Left lung (tissue), 10 donors: ENCODE data around the gene AGBL1. TPM values are rescaled to one million over a fixed set of nuclear protein-coding genes. Genes with fewer than 3 reads are reported as not detected.

ENCODE experiments used
- ATAC-seq: fragments of 200-7000 bp; cut with Tn5 transposase; one replicate; pipeline ENCODE4 v1.9.1; 2020; ENCODE audit warnings: moderate library complexity
- DNase-seq, 4 donors: peaks; one replicate each; pipeline ENCODE4 v3.0.0-alpha.2; 2013 to 2020
- H3K27ac ChIP-seq, 2 donors: fragments of 200-600 bp; sonication (generic) in 1 of 2; one replicate each; pipeline versions ENCODE4 v1.5.0 to v1.8.0; 2020 to 2021
- H3K27me3 ChIP-seq, 2 donors: fragments of 200-600 bp; sonication (generic) in 1 of 2; one replicate each; pipeline versions ENCODE4 v1.5.0 to v1.8.0; 2020 to 2021
- H3K36me3 ChIP-seq, 2 donors: fragments of 200-600 bp; sonication (generic) in 1 of 2; one replicate each; pipeline versions ENCODE4 v1.5.0 to v1.8.0; 2020 to 2021
- H3K4me1 ChIP-seq, 2 donors: fragments of 200-600 bp; one replicate each; pipeline ENCODE4 v1.8.0; 2021
- H3K4me3 ChIP-seq, 2 donors: fragments of 200-600 bp; sonication (generic) in 1 of 2; one replicate each; pipeline versions ENCODE4 v1.5.0 to v1.8.0; 2020 to 2021; ENCODE audit warnings: mild to moderate bottlenecking in 1 of 2
- H3K9me3 ChIP-seq, 2 donors: fragments of 200-600 bp; sonication (generic) in 1 of 2; one replicate each; pipeline versions ENCODE4 v1.5.0 to v1.8.0; 2020 to 2021
- intact Hi-C, 2 donors: fragments of 100-400 bp; cut with DNase I; formaldehyde crosslinking; loops; one replicate each; pipeline versions ENCODE4 v1.11.2 to v1.14.2; 2022
- polyA plus RNA-seq, 6 donors: library from polyadenylated mRNA; unstranded; fragments of 120-200 nt; gene quantifications; one replicate each; pipeline ENCODE4 v1.2.1, GENCODE V29; 2013; ENCODE audit not compliant: insufficient read length in 6 of 6
- total RNA-seq, 2 donors: library from RNA; stranded (reverse); fragmentation: NEBNext Ultra II Directional; extraction: Animal tissue kit (Norgen Biotek cat#: 25700); gene quantifications; one replicate each; pipeline ENCODE4 v1.2.1, GENCODE V29; 2021
- TF ChIP-seq, protein P1 (sequence below), 2 donors: fragments of 200-600 bp; sonication (generic) in 1 of 2; IDR thresholded peaks; one replicate each; pipeline versions ENCODE4 v1.5.0 to v1.8.0; 2021; ENCODE audit warnings: antibody characterized with exemption in 2 of 2
- donor health status: DM: no; HTN: yes; CAD: no.
- donor health status: DM: no; HTN: no; CAD: no.

AGBL1 gene
- total and polyA plus RNA-seq, 8 donors, result 0.01 to 3.3 (median 0.11) TPM; not detected in 1

DNA sequence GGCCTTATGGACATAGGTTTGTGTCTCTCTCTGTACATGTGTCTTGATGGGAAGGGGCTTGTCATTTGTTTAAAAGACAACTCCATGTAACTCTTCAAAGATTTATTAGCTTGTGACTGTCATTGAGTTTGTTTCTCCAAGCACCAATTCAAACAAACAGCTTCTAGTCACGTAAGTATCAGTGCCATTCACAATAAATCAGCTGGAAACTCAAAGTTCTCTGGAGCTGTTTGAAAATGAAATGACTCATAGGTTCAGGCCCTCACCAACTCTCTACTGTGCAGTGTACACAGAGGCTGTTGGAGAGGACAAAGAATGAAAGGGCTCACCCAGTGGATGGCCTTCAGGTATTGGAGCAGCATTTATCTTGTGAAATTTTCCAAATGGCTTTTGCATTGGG lies 476.3 kb downstream of the AGBL1 start:
- Histone ChIP-seq H3K4me3 (no peak overlapping the region), H3K27ac (no peak overlapping the region), H3K9me3 (no peaks in the 10 kb centered on the region), H3K4me1 (peaks cover 4 to 8% of the 10 kb centered on the region in 2 donors), H3K36me3 (no peaks in the 10 kb centered on the region), H3K27me3 (no peaks in the 10 kb centered on the region)
- peak; percentile 99 for ATAC-seq
- TF ChIP-seq, protein P1, sequence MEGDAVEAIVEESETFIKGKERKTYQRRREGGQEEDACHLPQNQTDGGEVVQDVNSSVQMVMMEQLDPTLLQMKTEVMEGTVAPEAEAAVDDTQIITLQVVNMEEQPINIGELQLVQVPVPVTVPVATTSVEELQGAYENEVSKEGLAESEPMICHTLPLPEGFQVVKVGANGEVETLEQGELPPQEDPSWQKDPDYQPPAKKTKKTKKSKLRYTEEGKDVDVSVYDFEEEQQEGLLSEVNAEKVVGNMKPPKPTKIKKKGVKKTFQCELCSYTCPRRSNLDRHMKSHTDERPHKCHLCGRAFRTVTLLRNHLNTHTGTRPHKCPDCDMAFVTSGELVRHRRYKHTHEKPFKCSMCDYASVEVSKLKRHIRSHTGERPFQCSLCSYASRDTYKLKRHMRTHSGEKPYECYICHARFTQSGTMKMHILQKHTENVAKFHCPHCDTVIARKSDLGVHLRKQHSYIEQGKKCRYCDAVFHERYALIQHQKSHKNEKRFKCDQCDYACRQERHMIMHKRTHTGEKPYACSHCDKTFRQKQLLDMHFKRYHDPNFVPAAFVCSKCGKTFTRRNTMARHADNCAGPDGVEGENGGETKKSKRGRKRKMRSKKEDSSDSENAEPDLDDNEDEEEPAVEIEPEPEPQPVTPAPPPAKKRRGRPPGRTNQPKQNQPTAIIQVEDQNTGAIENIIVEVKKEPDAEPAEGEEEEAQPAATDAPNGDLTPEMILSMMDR (IDR thresholded peaks at IDR 0.05), result no peak
- DNase-seq, result no peak
- intact Hi-C loops, result no loop called here

DNA sequence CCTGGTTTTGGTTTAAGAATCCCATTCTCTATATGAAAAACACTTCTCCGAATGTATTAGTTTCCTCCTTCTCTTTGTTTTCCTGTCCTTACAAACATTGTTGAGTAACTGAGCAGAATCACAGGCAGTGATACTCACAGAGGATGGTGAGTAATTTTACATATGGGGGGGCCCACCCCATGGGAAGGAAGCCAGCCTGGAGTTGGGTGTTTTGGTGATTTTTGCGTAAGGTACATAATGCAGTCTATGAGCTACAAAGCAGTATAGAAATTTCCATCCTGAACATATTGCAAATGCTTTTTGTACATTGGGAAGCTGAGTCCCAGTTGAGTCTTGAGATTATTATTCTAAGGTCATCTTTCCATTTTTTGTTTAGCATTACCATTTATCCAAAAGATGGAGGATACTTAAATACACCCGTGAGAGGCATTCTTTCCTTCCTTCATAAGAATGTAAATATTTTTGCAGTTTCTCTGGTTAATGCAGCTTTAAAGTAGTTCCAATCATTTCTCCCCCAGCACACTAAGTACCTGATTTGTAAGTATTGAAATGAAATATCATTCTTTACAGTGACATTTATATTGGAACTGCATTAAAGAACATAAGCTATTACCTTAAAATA lies 476.8 kb downstream of the AGBL1 start:
- H3K27ac ChIP-seq, result no peak overlapping the region
- intact Hi-C loops, result no loop called here

DNA sequence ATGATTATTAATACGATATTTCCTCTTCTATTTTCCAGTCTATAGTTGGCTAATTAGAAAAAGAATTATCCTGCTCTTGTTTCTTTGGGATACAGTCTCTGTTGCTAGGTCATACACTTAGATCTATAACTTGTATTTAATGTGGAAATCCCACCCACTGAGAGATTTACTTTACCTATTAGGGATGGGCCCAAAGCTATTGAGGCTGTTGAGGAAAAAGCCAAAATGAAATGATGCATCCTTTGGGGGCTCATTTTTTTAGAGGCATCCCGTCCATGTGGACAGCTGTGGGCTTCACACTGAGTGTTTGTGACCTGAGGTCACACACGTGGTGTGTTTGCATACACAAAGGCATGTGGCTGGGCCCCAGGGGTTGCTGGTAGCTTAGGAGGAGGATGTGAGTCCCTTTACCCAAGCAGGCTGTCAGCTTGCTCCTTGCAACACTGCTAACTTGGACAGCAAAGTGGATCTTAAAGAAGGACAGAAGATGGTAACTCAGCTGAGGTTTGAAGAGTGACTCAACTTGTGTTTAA lies 477.4 kb downstream of the AGBL1 start:
- intact Hi-C loops, result no loop called here
- no peak overlapping the region for H3K4me3 ChIP-seq
- no peaks in the 10 kb centered on the region for H3K36me3 ChIP-seq
- H3K27ac ChIP-seq, result no peak overlapping the region
- no peak for DNase-seq
- H3K4me1 ChIP-seq, result peaks cover 4 to 8% of the 10 kb centered on the region in 2 donors
- no peaks in the 10 kb centered on the region for H3K9me3 ChIP-seq
- TF ChIP-seq, protein P1 (IDR thresholded peaks at IDR 0.05), result no peak
- no peaks in the 10 kb centered on the region for H3K27me3 ChIP-seq
- no peak for ATAC-seq

More for the DNA sequence above, 476.8 kb downstream of the AGBL1 start:
- no peaks in the 10 kb centered on the region for H3K27me3 ChIP-seq
- peaks cover 4 to 8% of the 10 kb centered on the region in 2 donors for H3K4me1 ChIP-seq
- no peak overlapping the region for H3K4me3 ChIP-seq
- DNase-seq (no peak), ATAC-seq (peak; percentile 20)
- TF ChIP-seq, protein P1 (IDR thresholded peaks at IDR 0.05), result no peak
- H3K9me3 ChIP-seq, result no peaks in the 10 kb centered on the region
- no peaks in the 10 kb centered on the region for H3K36me3 ChIP-seq

DNA sequence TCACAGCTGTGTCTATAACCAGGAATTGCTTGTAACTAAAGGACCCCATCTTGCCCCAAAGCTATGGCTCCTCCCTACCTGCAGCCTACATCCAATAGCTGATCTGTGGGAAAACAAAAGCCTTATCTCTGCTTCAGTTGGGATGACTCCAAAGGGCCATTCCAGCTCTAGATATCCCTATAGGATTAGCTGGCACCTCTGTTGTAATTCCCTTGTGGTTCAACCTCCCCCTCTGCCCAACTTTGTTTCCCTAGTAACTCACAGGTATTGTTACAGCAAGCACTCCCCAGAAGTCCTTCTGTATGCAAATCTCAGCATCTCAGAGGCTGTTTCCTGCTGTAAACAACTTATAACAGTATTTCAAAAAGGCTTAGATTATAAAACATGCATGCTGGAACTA lies 478.6 kb downstream of the AGBL1 start:
- H3K27ac ChIP-seq, result no peak overlapping the region
- ATAC-seq, result no peak
- no peak overlapping the region for H3K4me3 ChIP-seq
- H3K36me3 ChIP-seq, result no peaks in the 10 kb centered on the region
- no peaks in the 10 kb centered on the region for H3K9me3 ChIP-seq
- no peak for DNase-seq
- TF ChIP-seq, protein P1 (IDR thresholded peaks at IDR 0.05), result no peak
- H3K27me3 ChIP-seq, result no peaks in the 10 kb centered on the region
- intact Hi-C loops, result no loop called here
- peaks cover 4 to 8% of the 10 kb centered on the region in 2 donors for H3K4me1 ChIP-seq

DNA sequence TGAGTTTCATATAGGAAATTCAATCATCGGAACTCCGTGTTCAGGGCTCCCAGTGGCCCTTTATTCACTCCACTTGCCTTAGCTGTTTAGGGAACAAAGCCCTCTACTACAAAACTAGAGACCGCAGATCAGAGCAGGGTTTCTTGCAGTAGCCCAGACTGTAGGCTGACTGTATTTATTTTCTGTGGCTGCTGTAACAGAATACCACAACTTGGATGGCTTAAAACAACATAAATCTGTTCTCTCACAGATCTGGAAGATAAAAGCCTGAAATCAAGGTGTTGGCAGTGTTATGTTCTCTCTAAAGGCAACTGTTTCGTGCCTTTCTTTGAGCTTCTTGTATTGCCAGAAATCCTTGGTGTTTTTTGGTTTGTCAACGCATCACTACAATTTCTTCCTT lies 479.0 kb downstream of the AGBL1 start:
- Histone ChIP-seq H3K4me3 (no peak overlapping the region), H3K27me3 (no peaks in the 10 kb centered on the region), H3K27ac (no peak overlapping the region), H3K4me1 (peaks cover 4 to 8% of the 10 kb centered on the region in 2 donors), H3K9me3 (no peaks in the 10 kb centered on the region), H3K36me3 (no peaks in the 10 kb centered on the region)
- DNase-seq, result no peak
- intact Hi-C loops, result no loop called here
- no peak for ATAC-seq
- TF ChIP-seq, protein P1 (IDR thresholded peaks at IDR 0.05), result no peak
